H9 (cell line): Measurements from ENCODE around the gene GRID2. TPM values are rescaled to one million over a fixed set of nuclear protein-coding genes. Genes with fewer than 3 reads are reported as not detected.

Experiments
- DNase-seq: peaks from one replicate; pipeline ENCODE4 v3.0.0-alpha.2; 2017
- H2AFZ ChIP-seq: one replicate; pipeline ENCODE4 v1.6.1; 2013; ENCODE audit warnings: mild to moderate bottlenecking, low read length, control low read depth, moderate library complexity
- H2AK5ac ChIP-seq: 2 replicates; pipeline ENCODE4 v1.6.1; 2013; ENCODE audit warnings: low read length, control low read depth, mixed read lengths; ENCODE audit not compliant: insufficient read length
- H2BK120ac ChIP-seq: one replicate; pipeline ENCODE4 v1.6.1; 2013; ENCODE audit warnings: low read depth, mild to moderate bottlenecking, low read length, control low read depth, inconsistent platforms; ENCODE audit not compliant: poor library complexity, severe bottlenecking
- H2BK12ac ChIP-seq: 2 replicates; pipeline ENCODE4 v1.6.1; 2013; ENCODE audit warnings: low read length, control low read depth, mixed read lengths, low read depth; ENCODE audit not compliant: insufficient read length
- H2BK15ac ChIP-seq: 2 replicates; pipeline ENCODE4 v1.6.1; 2013; ENCODE audit warnings: low read depth, low read length, control low read depth
- H2BK20ac ChIP-seq: one replicate; pipeline ENCODE4 v1.6.1; 2013; ENCODE audit warnings: low read depth, mild to moderate bottlenecking, low read length, control low read depth, inconsistent platforms; ENCODE audit not compliant: poor library complexity, severe bottlenecking
- H2BK5ac ChIP-seq: 2 replicates; pipeline ENCODE4 v1.6.1; 2013; ENCODE audit warnings: low read length, control low read depth, mixed read lengths; ENCODE audit not compliant: insufficient read length
- H3K14ac ChIP-seq: 2 replicates; pipeline ENCODE4 v1.6.1; 2013; ENCODE audit warnings: low read length, control low read depth; ENCODE audit not compliant: insufficient read depth
- H3K18ac ChIP-seq: 2 replicates; pipeline ENCODE4 v1.6.1; 2013; ENCODE audit warnings: low read depth, mild to moderate bottlenecking, mixed read lengths, low read length, control low read depth; ENCODE audit not compliant: insufficient read length
- H3K23ac ChIP-seq: 2 replicates; pipeline ENCODE4 v1.6.1; 2013; ENCODE audit warnings: low read length, control low read depth, mixed read lengths, low read depth; ENCODE audit not compliant: insufficient read length
- H3K23me2 ChIP-seq: 2 replicates; pipeline ENCODE4 v1.6.1; 2013; ENCODE audit warnings: low read depth, mild to moderate bottlenecking, mixed read lengths, low read length, control low read depth; ENCODE audit not compliant: insufficient read length, poor library complexity, severe bottlenecking
- H3K27ac ChIP-seq: 2 replicates; pipeline ENCODE4 v1.5.1; 2013; ENCODE audit warnings: low read length, control low read depth, mixed read lengths, low read depth; ENCODE audit not compliant: insufficient read length
- H3K27me3 ChIP-seq: 2 replicates; pipeline ENCODE4 v1.6.1; 2013; ENCODE audit warnings: low read length, control low read depth, inconsistent platforms; ENCODE audit not compliant: insufficient read depth
- H3K4ac ChIP-seq: 2 replicates; pipeline ENCODE4 v1.6.1; 2013; ENCODE audit warnings: low read depth, mild to moderate bottlenecking, control low read depth, inconsistent platforms, low read length, moderate library complexity
- H3K4me1 ChIP-seq: 2 replicates; pipeline ENCODE4 v1.6.1; 2013; ENCODE audit warnings: low read length, control low read depth, inconsistent platforms; ENCODE audit not compliant: insufficient read depth
- H3K4me2 ChIP-seq: 2 replicates; pipeline ENCODE4 v1.6.1; 2013; ENCODE audit warnings: low read length, control low read depth, mixed read lengths; ENCODE audit not compliant: insufficient read length, insufficient read depth
- H3K56ac ChIP-seq: 2 replicates; pipeline ENCODE4 v1.6.1; 2013; ENCODE audit warnings: low read depth, mild to moderate bottlenecking, mixed read lengths, low read length, control low read depth; ENCODE audit not compliant: insufficient read length
- H3K79me1 ChIP-seq: 2 replicates; pipeline ENCODE4 v1.6.1; 2013; ENCODE audit warnings: low read depth, mild to moderate bottlenecking, moderate library complexity, low read length, control low read depth, inconsistent platforms; ENCODE audit not compliant: insufficient read depth, poor library complexity, severe bottlenecking
- H3K79me2 ChIP-seq: 2 replicates; pipeline ENCODE4 v1.6.1; 2013; ENCODE audit warnings: low read length, control low read depth, inconsistent platforms; ENCODE audit not compliant: insufficient read depth
- H3K9ac ChIP-seq: 2 replicates; pipeline ENCODE4 v1.6.1; 2013; ENCODE audit warnings: low read length, control low read depth, mixed read lengths; ENCODE audit not compliant: insufficient read length; ENCODE audit errors: extremely low read depth
- H3K9me3 ChIP-seq: one replicate; pipeline ENCODE4 v1.6.1; 2013; ENCODE audit warnings: low read depth, low read length, inconsistent platforms; ENCODE audit not compliant: control insufficient read depth
- H3T11ph ChIP-seq: one replicate; pipeline ENCODE4 v1.6.1; 2013; ENCODE audit warnings: mild to moderate bottlenecking, low read length, control low read depth, inconsistent platforms
- H4K20me1 ChIP-seq: one replicate; pipeline ENCODE4 v1.6.1; 2013; ENCODE audit not compliant: control insufficient read depth, insufficient read length, insufficient read depth
- H4K5ac ChIP-seq: 2 replicates; pipeline ENCODE4 v1.6.1; 2013; ENCODE audit warnings: low read depth, mild to moderate bottlenecking, mixed read lengths, low read length, control low read depth; ENCODE audit not compliant: insufficient read length
- H4K8ac ChIP-seq: replicated peaks from 2 replicates; pipeline ENCODE4 v1.6.1; 2013; ENCODE audit warnings: low read length, control low read depth, mixed read lengths, low read depth; ENCODE audit not compliant: insufficient read length
- H4K91ac ChIP-seq: 2 replicates; pipeline ENCODE4 v1.6.1; 2013; ENCODE audit warnings: low read depth, mild to moderate bottlenecking, moderate library complexity, mixed read lengths, low read length, control low read depth; ENCODE audit not compliant: insufficient read length
- H3K27ac Mint-ChIP-seq, 3 experiments: 2 replicates in 2 of 3; 3 replicates in 1 of 3; pipeline ENCODE4 v1.8.0; 2020 to 2021; ENCODE audit warnings: mixed read lengths in 3 of 3, mild to moderate bottlenecking in 1 of 3, moderate library complexity in 1 of 3
- H3K27me3 Mint-ChIP-seq: 2 replicates; pipeline ENCODE4 v1.8.0; 2021; ENCODE audit warnings: low read depth, mild to moderate bottlenecking, moderate library complexity, mixed read lengths
- H3K36me3 Mint-ChIP-seq, 3 experiments: 2 replicates in 2 of 3; 3 replicates in 1 of 3; pipeline ENCODE4 v1.8.0; 2020 to 2021; ENCODE audit warnings: low read depth in 3 of 3, mixed read lengths in 3 of 3; ENCODE audit not compliant: insufficient read depth in 1 of 3
- H3K4me1 Mint-ChIP-seq, 2 experiments: 2 replicates each; pipeline ENCODE4 v1.8.0; 2020; ENCODE audit warnings: mixed read lengths in 2 of 2
- H3K4me3 Mint-ChIP-seq, 2 experiments: 2 replicates in 1 of 2; 3 replicates in 1 of 2; pipeline ENCODE4 v1.8.0; 2020 to 2021; ENCODE audit warnings: mild to moderate bottlenecking in 2 of 2, mixed read lengths in 2 of 2, moderate library complexity in 1 of 2
- H3K9me3 Mint-ChIP-seq, 2 experiments: 2 replicates in 1 of 2; 3 replicates in 1 of 2; pipeline ENCODE4 v1.8.0; 2020; ENCODE audit warnings: mild to moderate bottlenecking in 2 of 2, mixed read lengths in 2 of 2, moderate library complexity in 1 of 2
- WGBS: extraction: QIAGEN DNeasy Blood & Tissue Kit; methylation state at CpG from one replicate; pipeline ENCODE4 v1.1.7; 2013; ENCODE audit warnings: missing lambda C conversion rate, low lambda C conversion rate, mixed read lengths; ENCODE audit not compliant: insufficient read length; ENCODE audit errors: extremely low coverage; 5-methylcytosine and 5-hydroxymethylcytosine counted together
- total RNA-seq: library from RNA; stranded (reverse); gene quantifications from 2 replicates; pipeline ENCODE4 v1.2.1, GENCODE V29; 2021
- TF ChIP-seq, protein P1 (sequence below): fragments of 200-600 bp; sonication (generic); conservative IDR thresholded peaks from 3 replicates; pipeline ENCODE4 v1.8.0; 2021; ENCODE audit warnings: antibody characterized with exemption, mild to moderate bottlenecking

Gene GRID2
- total RNA-seq, 1 experiment from 2014 or later = 21.8 TPM

DNA sequence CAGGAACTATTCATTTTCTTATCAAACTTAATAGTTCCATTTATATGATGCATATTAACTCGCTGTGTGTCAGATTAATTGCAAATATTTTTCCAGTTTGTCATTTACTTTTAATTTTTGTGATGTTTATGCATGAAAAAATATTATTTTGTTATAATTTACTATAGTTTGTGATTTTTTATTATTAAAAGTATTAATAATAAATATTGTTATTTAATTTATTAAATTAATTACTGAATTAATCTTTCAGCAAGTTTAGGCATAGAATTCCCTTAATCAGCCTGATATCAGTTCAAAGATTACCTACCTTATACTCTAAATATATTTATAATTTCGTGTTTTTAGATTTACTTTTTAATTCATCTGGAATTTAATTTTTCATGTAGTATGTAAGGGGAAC, 1509.3 kb downstream of the GRID2 start:
- Histone ChIP-seq H3K79me1 (no peaks in the 10 kb centered on the region), H3K27me3 (no peaks in the 10 kb centered on the region), H4K5ac (no peak overlapping the region), H2BK120ac (no peak overlapping the region), H3K4me2 (no peak overlapping the region), H3K9ac (no peak overlapping the region), H2BK12ac (no peak overlapping the region), H2BK20ac (no peak overlapping the region), H4K8ac (no peak overlapping the region), H3K4ac (no peak overlapping the region), H2BK5ac (no peak overlapping the region), H3K23ac (no peak overlapping the region), H4K20me1 (no peaks in the 10 kb centered on the region), H3K27ac (no peak overlapping the region), H3K4me1 (peaks cover 7% of the 10 kb centered on the region; the same call in 1 of the 2 replicates), H3T11ph (no peak overlapping the region), H3K14ac (no peak overlapping the region), H4K91ac (no peak overlapping the region), H3K9me3 (no peaks in the 10 kb centered on the region), H2AK5ac (no peak overlapping the region), H3K56ac (no peak overlapping the region), H3K79me2 (no peaks in the 10 kb centered on the region), H3K18ac (no peak overlapping the region), H2BK15ac (no peak overlapping the region), H3K23me2 (no peaks in the 10 kb centered on the region), H2AFZ (no peak overlapping the region)
- Mint-ChIP-seq H3K27ac (no peak overlapping the region), H3K9me3 (no peaks in the 10 kb centered on the region), H3K4me1 (peaks cover 8 to 13% of the 10 kb centered on the region in 2 experiments), H3K4me3 (no peak overlapping the region), H3K36me3 (no peaks in the 10 kb centered on the region), H3K27me3 (peaks cover 16% of the 10 kb centered on the region)
- DNase-seq = no peak
- TF ChIP-seq, protein P1, sequence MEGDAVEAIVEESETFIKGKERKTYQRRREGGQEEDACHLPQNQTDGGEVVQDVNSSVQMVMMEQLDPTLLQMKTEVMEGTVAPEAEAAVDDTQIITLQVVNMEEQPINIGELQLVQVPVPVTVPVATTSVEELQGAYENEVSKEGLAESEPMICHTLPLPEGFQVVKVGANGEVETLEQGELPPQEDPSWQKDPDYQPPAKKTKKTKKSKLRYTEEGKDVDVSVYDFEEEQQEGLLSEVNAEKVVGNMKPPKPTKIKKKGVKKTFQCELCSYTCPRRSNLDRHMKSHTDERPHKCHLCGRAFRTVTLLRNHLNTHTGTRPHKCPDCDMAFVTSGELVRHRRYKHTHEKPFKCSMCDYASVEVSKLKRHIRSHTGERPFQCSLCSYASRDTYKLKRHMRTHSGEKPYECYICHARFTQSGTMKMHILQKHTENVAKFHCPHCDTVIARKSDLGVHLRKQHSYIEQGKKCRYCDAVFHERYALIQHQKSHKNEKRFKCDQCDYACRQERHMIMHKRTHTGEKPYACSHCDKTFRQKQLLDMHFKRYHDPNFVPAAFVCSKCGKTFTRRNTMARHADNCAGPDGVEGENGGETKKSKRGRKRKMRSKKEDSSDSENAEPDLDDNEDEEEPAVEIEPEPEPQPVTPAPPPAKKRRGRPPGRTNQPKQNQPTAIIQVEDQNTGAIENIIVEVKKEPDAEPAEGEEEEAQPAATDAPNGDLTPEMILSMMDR = no peak
- WGBS = no CpG with 5 or more reads among the region's 2 CpGs
